Fibroblast of villous mesenchyme (primary cell): ENCODE results near the gene GPX4. TPM values are rescaled to one million over a fixed set of nuclear protein-coding genes. Genes with fewer than 3 reads are reported as not detected.

Experiments used
- DNase-seq: peaks from one replicate; pipeline ENCODE4 v3.0.0-alpha.2; 2010; ENCODE audit warnings: low read depth
- H3K4me3 ChIP-seq: 2 replicates; pipeline ENCODE4 v1.5.1; 2011; ENCODE audit warnings: low read depth, mild to moderate bottlenecking, low read length
- total RNA-seq: library from RNA; depleted of rRNA; stranded (reverse); fragments of >200 nt; gene quantifications from 2 replicates; pipeline ENCODE4 v1.2.3, GENCODE V29; 2012
- TF ChIP-seq, protein P1 (sequence below): IDR thresholded peaks from 2 replicates; pipeline ENCODE4 v1.5.1; 2012; ENCODE audit warnings: low read depth, mild to moderate bottlenecking, low read length; ENCODE audit not compliant: insufficient read depth

Gene GPX4
- total RNA-seq, 1 donor, result 254 TPM

DNA sequence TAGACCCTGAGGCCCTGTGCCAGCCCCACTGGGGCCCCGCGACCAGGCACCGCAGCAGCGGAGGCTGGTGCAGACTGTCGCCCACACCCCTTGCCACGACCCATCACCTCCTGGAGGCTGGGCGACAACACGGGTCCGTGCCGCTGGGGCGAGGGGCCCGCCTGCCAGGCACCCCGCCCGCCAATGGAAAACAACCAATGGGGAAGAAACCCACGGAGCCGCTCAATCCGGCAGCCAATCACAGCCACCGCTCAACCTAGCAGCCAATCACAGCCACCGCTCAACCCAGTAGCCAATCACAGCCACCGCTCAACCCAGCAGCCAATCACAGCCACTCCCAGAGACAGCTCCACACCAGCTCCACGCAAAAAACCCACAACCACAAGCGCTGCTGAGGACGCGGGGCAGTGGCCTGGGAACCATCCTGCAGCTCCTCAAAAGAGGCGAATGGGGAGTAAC is 29.7 kb downstream of the GPX4 start:
- TF ChIP-seq, protein P1, sequence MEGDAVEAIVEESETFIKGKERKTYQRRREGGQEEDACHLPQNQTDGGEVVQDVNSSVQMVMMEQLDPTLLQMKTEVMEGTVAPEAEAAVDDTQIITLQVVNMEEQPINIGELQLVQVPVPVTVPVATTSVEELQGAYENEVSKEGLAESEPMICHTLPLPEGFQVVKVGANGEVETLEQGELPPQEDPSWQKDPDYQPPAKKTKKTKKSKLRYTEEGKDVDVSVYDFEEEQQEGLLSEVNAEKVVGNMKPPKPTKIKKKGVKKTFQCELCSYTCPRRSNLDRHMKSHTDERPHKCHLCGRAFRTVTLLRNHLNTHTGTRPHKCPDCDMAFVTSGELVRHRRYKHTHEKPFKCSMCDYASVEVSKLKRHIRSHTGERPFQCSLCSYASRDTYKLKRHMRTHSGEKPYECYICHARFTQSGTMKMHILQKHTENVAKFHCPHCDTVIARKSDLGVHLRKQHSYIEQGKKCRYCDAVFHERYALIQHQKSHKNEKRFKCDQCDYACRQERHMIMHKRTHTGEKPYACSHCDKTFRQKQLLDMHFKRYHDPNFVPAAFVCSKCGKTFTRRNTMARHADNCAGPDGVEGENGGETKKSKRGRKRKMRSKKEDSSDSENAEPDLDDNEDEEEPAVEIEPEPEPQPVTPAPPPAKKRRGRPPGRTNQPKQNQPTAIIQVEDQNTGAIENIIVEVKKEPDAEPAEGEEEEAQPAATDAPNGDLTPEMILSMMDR, result no peak
- no peak overlapping the region for H3K4me3 ChIP-seq
- DNase-seq, result peak; percentile 56

DNA sequence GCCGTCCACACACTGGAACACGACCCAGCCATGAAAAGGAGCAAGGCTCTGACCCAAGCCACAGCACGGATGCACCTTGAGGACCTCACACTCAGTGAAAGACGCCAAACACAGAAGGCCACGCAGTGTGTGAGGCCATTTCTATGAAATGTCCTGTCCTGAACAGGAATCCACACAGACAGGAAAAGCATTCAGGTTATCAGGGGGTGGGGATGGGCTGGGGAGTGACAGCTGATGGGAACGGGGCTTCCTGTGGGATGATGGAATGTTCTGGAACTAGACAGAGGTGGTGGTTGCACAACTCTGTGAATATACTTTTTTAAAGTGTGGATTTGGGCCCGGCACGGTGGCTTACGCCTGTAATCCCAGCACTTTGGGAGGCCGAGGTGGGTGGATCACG is 30.6 kb downstream of the GPX4 start:
- H3K4me3 ChIP-seq, result no peak overlapping the region
- peak; percentile 82 for DNase-seq
- TF ChIP-seq, protein P1, result no peak

DNA sequence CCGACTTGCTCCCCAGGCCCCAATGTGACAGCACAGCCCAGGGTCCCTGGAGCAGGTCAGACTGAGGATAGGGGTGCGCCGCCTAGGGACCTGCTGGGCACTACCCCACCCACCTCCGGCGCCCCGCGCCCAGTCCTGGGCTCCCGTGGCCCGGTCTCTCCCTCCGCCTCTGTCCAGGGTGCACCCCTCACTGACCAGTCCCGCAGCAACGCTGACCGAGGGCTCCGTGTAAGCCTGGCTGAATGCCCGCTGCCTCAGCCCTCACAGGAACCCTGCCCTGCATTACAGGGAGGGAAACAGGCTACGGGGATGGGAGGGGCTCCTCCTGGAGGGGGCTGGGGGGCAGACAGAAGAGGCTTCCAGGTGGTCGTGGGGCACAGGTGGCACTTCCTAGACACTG is 31.7 kb downstream of the GPX4 start:
- TF ChIP-seq, protein P1, result no peak
- H3K4me3 ChIP-seq, result no peak overlapping the region
- no peak for DNase-seq

DNA sequence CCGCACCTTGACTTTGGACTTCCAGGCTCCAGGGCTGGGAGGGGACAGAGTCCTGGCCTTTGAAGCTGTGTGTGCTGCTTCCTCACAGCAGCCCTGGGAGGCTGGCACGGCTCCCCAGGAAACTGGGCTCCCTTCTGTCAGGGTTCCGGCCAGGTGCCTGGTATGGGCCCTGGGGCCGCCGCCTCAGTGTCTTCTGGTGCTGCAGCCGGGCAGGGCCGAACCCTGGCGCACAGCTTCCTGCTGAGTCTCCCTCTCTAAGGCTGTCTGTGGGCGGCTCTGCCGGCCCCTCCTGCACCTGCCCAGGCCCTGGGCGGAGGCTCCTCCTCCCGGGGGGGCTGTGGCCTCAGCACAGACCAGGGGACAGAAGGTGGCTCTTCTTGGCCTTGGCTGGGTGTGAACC is 32.4 kb downstream of the GPX4 start:
- no peak overlapping the region for H3K4me3 ChIP-seq
- TF ChIP-seq, protein P1, result no peak
- DNase-seq, result no peak

DNA sequence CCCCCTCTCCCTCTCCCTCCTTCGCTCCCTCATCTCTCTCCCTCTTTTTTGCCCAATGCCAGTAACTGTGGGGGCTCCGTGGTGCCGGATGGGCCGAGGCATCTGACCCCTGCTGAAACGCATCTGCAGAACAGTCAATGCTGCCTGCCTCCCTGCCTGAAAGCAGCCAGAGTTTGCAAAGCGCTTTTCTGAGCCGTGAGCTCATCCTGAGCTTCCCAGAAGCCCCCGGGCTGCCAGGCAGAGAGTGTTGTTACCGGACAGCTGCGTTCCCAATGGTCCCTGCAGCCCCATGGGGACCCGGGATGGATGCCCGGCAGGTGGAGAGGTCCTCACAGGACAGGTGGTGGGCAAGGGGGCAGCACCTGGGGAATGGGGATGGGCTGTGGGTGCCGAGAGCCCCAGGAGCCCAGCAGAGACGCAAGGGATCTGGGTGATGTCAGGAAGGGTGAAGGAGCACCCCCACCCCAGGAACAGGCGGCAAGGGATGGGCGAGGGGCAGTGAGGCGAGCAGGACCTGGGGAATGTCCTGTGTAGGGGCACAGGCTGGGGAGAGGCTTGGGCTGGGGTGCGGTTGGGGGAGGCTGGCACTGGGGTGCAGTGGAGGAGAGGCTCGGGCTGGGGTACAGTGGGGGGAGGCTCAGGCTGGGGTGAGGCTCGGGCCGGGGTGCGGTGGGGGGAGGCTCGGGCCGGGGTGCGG is 33.0 kb downstream of the GPX4 start:
- no peak for DNase-seq
- H3K4me3 ChIP-seq, result no peak overlapping the region
- TF ChIP-seq, protein P1, result no peak

DNA sequence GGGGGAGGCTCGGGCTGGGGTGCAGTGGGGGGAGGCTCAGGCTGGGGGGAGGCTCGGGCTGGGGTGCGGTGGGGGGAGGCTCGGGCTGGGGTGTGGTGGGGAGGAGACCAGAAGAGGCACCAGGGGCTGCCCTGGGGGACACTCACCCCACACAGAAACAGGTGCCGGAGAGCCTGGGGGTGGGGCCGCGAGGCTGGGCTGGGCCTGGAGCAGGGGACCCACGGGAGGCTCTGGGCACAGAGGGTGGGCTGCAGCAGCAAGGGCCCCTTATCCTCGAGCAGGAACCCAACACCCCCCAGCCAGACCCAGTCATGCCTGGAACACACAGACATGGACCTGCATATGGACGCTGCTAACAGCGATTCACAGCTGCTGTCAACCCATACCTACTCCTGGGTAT is 34.3 kb downstream of the GPX4 start:
- TF ChIP-seq, protein P1, result no peak
- no peak for DNase-seq
- H3K4me3 ChIP-seq, result no peak overlapping the region

DNA sequence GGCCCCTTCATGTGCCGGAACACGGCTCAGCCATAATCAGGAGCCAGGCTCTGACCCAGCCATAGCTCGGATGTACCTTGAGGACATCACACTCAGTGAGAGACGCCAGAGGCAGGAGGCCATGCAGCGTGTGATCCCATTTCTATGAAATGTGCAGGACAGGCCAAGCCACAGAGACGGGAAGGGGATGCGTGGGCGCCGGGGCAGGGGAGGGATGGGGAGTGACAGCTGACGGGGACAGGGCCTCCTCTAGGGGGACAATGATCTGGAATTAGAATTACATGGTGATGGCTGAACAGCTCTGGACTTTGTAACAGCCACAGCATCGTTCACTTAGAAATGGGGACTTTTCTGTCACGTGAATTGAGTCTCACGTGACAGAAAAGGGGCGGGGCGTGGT is 35.3 kb downstream of the GPX4 start:
- DNase-seq, result no peak
- no peak overlapping the region for H3K4me3 ChIP-seq
- TF ChIP-seq, protein P1, result no peak
